ENCODE data around the gene COL9A3.
"Not testable (repeated sequence)": the region's sequence is repeated elsewhere in the genome, so short reads cannot be mapped to it uniquely, and the experiment has no call there.

DNA sequence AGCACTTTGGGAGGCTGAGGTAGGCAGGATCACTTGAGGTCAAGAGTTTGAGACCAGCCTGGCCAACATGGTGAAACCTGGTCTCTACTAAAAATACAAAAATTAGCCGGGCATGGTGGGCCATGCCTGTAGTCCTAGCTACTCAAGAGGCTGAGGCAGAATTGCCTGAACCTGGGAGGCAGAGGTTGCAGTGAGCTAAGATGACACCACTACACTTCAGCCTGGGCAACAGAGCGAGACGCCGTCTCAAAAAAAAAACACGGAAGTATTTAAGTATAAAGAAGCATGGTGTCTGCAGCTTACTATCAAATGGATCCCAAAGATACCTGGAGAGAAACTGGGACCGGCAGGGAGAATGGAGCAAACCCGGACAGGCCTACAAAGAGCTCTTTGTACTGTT lies 32.1 kb downstream of the COL9A3 start:
- TF ChIP-seq POLR2A, POLR2AphosphoS5 (IDR thresholded peaks at IDR 0.05; ENCODE audit: low read depth, low read length): not testable (repeated sequence)

All from GM12891 (cell line).